GM19438 (cell line): Measurements from ENCODE around the gene PEAK3.

Experiments
- ATAC-seq: cut with Tn5 transposase; IDR thresholded peaks from one replicate; pipeline ENCODE4 v1.9.1; 2021; ENCODE audit warnings: low read depth; ENCODE audit not compliant: unreplicated experiment

The PEAK3 gene, protein sequence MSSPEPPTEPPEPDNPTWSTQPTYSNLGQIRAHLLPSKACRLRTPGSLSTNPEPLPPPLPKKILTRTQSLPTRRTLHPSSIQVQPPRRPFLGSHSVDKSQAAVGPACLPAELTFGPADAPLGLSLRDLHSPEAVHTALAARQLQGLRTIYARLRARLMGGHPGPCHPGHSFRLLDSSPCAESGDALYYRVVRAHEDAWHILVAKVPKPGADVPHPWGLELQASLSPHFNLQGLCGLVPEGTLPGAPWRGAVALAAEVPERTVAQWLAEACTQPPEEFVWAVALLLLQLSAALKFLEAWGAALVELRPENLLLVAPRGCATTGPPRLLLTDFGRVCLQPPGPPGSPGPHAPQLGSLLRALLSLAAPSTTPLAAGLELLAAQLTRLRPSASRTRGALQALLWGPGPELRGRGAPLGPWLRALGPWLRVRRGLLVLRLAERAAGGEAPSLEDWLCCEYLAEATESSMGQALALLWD

GRCh38 chr19:2282062-2282861, at the start of gene PEAK3:
Gene PEAK3, minus strand, starts transcription at chr19:2282175. Its CDS starts 1,244 bp downstream, at chr19:2280931.
- no peak for ATAC-seq

- no peak for ATAC-seq
These were observed 48.8 kb upstream of the PEAK3 start for GRCh38 chr19:2330632-2331284.

DNA sequence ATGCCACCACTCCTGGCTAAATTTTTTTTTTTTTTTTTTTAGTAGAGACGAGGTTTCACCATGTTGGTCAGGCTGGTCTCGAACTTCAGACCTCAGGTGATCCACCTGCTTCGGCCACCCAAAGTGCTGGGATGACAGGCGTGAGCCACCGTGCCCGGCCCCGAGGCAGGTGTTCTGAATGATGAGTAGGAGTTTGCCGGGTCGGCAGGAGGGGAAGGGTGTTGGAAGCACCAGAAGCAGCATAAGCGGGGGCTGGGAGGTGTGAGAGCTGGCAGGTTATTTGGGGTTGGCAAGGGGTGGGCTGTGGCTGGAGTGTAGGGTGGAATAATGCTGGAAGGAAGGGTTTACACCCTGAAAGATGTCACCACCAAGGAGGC, 48.3 kb upstream of the PEAK3 start:
- ATAC-seq: no peak

DNA sequence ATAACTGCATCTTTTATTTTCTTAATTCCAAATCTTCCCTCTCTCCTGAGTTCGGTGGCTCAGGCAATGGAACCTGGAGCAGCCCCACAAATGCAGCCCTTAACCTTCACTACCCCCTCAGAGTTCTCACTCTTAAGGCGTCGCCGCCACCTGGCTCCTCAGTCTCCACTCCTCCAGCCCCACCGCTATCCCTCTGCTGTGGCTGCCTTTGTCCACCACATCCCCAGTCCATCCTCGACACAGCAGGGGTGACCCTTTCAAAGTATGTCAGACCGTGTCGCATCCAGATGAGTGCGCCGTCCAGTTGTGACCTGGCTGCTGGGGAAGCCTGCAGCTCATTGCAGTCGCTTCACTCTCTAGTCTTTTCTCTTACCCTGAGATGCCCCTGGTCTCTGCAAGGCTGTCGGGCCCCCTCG, 47.5 kb upstream of the PEAK3 start:
- no peak for ATAC-seq

DNA sequence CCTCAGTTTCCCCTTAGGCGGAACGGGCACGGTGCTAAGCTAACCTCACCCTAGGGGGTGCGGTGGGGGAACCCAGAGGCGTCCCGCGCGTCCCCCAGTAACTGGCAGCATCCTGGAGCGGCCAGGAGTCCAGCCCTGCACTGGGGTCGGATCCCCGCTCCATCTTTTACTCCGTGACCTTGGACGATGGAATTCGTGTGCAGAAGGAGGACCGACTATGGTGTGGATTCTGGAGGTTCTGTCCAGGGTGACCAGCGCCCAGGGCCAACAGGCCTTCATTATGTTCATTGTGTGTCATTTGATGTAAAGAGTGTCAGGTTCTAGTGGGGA, 47.1 kb upstream of the PEAK3 start:
- no peak for ATAC-seq

DNA sequence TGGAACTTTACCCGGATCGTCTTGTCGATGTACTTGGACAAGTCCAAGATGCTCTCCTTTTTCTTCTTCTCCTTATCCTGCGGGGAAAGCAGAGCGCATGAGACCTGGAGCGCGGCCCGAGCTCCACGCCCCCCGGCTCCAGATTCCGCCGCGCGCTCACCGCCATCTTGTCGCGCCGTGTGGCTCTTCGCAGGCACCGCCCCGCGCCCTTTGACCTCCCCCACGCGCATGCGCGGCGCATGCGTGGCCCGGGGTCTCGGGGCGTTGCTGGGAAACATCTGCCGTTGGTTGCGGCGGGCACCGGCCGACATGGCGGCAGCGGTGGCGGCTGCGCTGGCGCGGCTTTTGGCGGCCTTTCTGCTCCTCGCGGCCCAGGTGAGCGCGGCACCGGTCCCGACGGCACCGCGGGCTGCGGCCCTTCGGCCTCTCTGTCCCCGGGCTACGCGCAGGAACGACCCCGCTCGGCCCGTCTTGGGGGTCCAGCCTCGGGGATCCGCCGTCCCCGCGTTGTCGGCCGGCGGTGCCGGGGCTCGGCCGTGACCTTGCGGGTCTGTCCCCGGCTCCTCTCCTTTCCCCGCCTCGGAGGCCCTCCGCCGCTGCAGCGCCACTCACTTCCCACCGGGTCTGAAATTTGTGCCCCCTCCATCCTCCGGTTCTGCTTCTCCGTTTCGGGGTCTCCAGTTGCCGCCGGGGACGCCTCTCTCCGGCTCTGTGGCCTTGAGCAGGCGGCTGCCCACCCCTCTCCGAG, 46.6 kb upstream of the PEAK3 start, which contains the start of the genes LSM7 and SPPL2B:
Gene LSM7, minus strand, starts transcription at position 186 of the 748 bp plus-strand sequence. Its CDS starts 20 bp downstream, at position 166.
Gene SPPL2B, plus strand, starts transcription at position 284 of the 748 bp plus-strand sequence. Its CDS starts 26 bp downstream, at position 310.
- peak; percentile 37 for ATAC-seq

DNA sequence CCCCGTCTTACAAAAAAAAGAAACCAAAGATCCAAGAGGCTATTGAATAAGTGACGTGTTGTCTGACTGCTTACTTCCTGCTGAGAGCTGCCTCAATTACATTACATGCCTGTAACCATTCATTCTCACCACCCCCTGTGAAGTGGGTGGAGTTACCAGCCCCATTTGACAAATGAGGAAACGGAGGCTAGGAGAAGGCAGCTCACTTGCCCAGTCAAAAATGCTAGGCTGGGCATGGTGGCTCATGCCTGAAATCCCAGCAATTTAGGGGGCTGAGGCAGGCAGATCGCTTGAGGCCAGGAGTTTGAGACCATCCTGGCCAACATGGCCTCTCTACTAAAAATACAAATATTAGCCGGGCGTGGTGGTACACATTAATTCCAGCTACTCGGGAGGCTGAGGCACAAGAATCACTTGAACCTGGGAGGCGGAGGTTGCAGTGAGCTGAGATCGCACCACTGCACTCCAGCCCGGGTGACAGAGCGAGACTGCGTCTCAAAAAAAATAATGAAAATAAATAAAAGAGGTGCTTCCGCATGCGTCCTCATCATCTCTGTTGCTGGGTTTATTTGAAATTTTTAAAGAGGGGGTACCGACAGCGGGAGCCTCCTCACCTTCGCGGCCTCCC, 45.9 kb upstream of the PEAK3 start:
- ATAC-seq: no peak

- ATAC-seq: no peak
These were observed 44.9 kb upstream of the PEAK3 start for GRCh38 chr19:2326699-2327360.

DNA sequence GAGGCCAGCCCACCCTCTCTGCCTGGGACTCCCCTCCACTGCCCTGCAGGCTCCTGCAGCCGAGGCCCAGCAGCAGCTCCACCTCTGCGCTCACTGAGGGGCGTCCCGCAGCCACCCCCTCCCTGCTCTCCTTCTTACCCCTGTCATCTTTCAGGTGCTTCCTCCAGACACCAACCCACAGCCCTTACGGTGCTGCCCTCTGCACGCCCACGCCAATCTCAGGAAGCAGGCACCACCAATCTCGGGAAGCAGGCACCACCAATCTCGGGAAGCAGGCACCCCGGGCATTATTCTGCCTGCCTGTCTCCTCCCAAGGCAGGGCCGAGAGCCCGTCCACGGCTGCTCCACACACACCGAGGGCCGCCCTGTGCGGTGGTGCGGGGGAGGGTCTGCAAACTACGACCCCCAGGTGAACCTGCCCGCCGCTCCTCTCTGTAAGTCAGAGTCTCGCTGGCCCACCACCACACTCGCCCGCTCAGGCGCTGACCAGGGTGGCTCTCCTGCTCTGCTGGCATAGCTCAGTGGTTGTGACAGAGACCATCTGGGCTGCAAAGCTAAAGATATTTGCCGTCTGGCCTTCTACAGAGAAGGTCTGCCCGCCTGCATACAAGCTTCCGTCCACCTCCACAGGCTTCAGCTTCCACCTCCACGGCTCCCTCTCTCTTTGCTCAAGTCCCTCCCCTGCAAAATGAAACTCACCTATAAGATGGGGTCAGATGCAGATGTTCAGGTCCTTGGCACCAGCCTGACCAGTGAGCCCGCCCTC, 43.5 kb upstream of the PEAK3 start:
- no peak for ATAC-seq

GRCh38 chr19:2324220-2324948, 42.4 kb upstream of the PEAK3 start:
- ATAC-seq: no peak

GRCh38 chr19:2323707-2324106, 41.7 kb upstream of the PEAK3 start:
- ATAC-seq: no peak

DNA sequence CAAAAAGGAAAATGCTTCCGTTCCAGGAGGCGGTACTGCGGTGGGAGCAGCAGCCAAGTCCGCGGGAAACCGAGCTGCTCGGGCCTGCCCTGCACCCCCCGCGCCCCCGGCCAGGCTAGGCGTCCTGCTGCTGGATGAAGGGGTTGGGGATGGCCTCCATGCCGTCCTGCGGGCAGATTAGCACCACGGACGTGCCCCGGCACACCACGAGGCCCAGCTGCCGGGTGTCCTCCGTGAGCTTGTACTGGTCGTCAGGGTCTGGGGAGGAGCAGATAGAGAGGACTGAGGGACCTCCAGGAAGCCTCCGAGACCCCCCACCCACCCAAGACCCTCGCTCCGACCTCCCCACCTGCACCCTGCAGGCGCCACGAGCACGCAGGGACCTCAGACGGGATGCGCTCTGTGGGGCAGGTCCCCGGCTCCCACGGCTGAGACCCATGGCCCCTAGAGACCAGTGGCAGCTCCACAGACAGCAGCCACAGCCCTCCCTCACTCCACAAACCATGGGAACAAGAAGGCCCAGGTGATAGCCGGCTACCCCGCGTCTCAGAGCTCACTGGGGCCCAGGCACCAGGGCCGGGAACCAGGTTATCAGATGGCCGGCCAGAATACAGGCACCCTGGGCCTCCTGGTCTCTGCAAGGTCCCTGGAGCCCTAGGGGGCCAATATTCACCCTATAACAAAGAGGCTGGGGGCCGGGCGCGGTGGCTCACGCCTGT, 39.7 kb upstream of the PEAK3 start:
- ATAC-seq: no peak

GRCh38 chr19:2320939-2321338, 39.0 kb upstream of the PEAK3 start:
- no peak for ATAC-seq

GRCh38 chr19:2320049-2320448, 38.1 kb upstream of the PEAK3 start:
- no peak for ATAC-seq

GRCh38 chr19:2319551-2319950, 37.6 kb upstream of the PEAK3 start:
- ATAC-seq: no peak

DNA sequence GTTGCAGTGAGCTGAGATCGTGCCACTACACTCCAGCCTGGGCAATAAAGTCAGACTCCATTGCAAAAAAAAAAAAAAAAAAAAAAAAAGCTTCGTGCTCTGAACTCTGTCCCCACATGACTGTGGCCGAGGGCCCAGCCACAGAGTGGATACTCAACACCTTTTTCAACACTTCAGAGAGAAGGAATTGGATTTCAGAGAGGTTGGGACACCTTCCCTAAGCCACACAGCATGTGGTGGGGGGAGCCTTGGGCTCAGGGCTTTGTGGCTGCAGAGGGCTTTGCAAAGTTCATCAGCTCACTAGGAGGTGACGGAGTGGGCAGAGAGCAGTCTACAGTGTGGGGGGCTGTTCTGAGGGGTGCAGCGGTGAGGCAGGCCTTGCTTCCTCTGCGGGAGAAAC, 36.9 kb upstream of the PEAK3 start:
- ATAC-seq: no peak

- ATAC-seq: no peak
These were observed 35.8 kb upstream of the PEAK3 start for GRCh38 chr19:2317756-2318155.
